HEK293 (cell line): ENCODE results near the gene ALOXE3.

Experiments used
- ATF2 ChIP-seq: fragments of 450-650 bp; formaldehyde crosslinking; IDR thresholded peaks from 2 replicates; pipeline ENCODE4 v1.5.1; 2016; ENCODE audit warnings: missing biosample characterization, missing genetic modification characterization, low read depth
- GLI2 ChIP-seq: fragments of 450-650 bp; formaldehyde crosslinking; IDR thresholded peaks from 2 replicates; pipeline ENCODE4; 2017; ENCODE audit warnings: missing biosample characterization, missing genetic modification characterization, low read depth, borderline replicate concordance
- HOXC10 ChIP-seq: sonication (generic); formaldehyde crosslinking; IDR thresholded peaks from 2 replicates; pipeline ENCODE4 v1.8.1; 2023; ENCODE audit warnings: mild to moderate bottlenecking, missing genetic modification reagents
- KLF10 ChIP-seq: fragments of 450-650 bp; IDR thresholded peaks from 2 replicates; pipeline ENCODE4 v1.5.1; 2018; ENCODE audit warnings: missing biosample characterization, mild to moderate bottlenecking, missing genetic modification characterization
- KLF17 ChIP-seq: fragments of 450-650 bp; formaldehyde crosslinking; IDR thresholded peaks from 2 replicates; pipeline ENCODE4 v1.5.1; 2016; ENCODE audit warnings: missing biosample characterization, missing genetic modification characterization
- PBX3 ChIP-seq: sonication (generic); formaldehyde crosslinking; IDR thresholded peaks from 2 replicates; pipeline ENCODE4 v1.8.1; 2022; ENCODE audit warnings: mild to moderate bottlenecking, moderate library complexity, missing genetic modification reagents
- PRDM6 ChIP-seq: fragments of 450-650 bp; formaldehyde crosslinking; IDR thresholded peaks from 2 replicates; pipeline ENCODE4 v1.5.1; 2017; ENCODE audit warnings: missing biosample characterization, missing genetic modification characterization
- REST ChIP-seq: fragments of 450-650 bp; formaldehyde crosslinking; IDR thresholded peaks from 2 replicates; pipeline ENCODE4 v1.5.1; 2016; ENCODE audit warnings: missing biosample characterization, missing genetic modification characterization
- SALL2 ChIP-seq: fragments of 450-650 bp; formaldehyde crosslinking; IDR thresholded peaks from 2 replicates; pipeline ENCODE4 v1.5.0; 2017; ENCODE audit warnings: missing biosample characterization, mild to moderate bottlenecking, missing genetic modification characterization, borderline replicate concordance
- SP2 ChIP-seq: fragments of 450-650 bp; formaldehyde crosslinking; IDR thresholded peaks from 2 replicates; pipeline ENCODE4 v1.5.1; 2016; ENCODE audit warnings: missing biosample characterization, missing genetic modification characterization
- WT1 ChIP-seq: fragments of 450-650 bp; formaldehyde crosslinking; IDR thresholded peaks from 2 replicates; pipeline ENCODE4 v1.5.1; 2016; ENCODE audit warnings: missing biosample characterization, missing genetic modification characterization
- YY2 ChIP-seq: fragments of 450-650 bp; formaldehyde crosslinking; IDR thresholded peaks from 2 replicates; pipeline ENCODE4 v1.5.1; 2016; ENCODE audit warnings: missing biosample characterization, missing genetic modification characterization
- ZNF202 ChIP-seq: fragments of 450-650 bp; formaldehyde crosslinking; IDR thresholded peaks from 2 replicates; pipeline ENCODE4 v1.5.1; 2016; ENCODE audit warnings: missing biosample characterization, missing genetic modification characterization, borderline replicate concordance
- ZNF211 ChIP-seq: fragments of 450-650 bp; formaldehyde crosslinking; IDR thresholded peaks from 2 replicates; pipeline ENCODE4 v1.5.1; 2016; ENCODE audit warnings: low read depth, missing biosample characterization, missing genetic modification characterization
- ZNF362 ChIP-seq: fragments of 450-650 bp; formaldehyde crosslinking; IDR thresholded peaks from 2 replicates; pipeline ENCODE4 v1.5.1; 2016; ENCODE audit warnings: missing biosample characterization, missing genetic modification characterization
- ZNF394 ChIP-seq: fragments of 450-650 bp; formaldehyde crosslinking; IDR thresholded peaks from 2 replicates; pipeline ENCODE4 v1.5.1; 2016; ENCODE audit warnings: missing biosample characterization, missing genetic modification characterization, mild to moderate bottlenecking, moderate library complexity, borderline replicate concordance
- ZNF423 ChIP-seq: fragments of 450-650 bp; formaldehyde crosslinking; IDR thresholded peaks from 2 replicates; pipeline ENCODE4 v1.5.1; 2016; ENCODE audit warnings: missing biosample characterization, missing genetic modification characterization
- ZNF48 ChIP-seq: fragments of 450-650 bp; formaldehyde crosslinking; IDR thresholded peaks from 2 replicates; pipeline ENCODE4 v1.5.1; 2016; ENCODE audit warnings: missing biosample characterization, missing genetic modification characterization
- ZNF514 ChIP-seq: fragments of 450-650 bp; formaldehyde crosslinking; IDR thresholded peaks from 2 replicates; pipeline ENCODE4 v1.5.1; 2016; ENCODE audit warnings: missing biosample characterization, missing genetic modification characterization
- ZNF548 ChIP-seq: fragments of 450-650 bp; formaldehyde crosslinking; IDR thresholded peaks from 2 replicates; pipeline ENCODE4 v1.5.1; 2016; ENCODE audit warnings: missing biosample characterization, missing genetic modification characterization
- ZNF600 ChIP-seq: fragments of 450-650 bp; formaldehyde crosslinking; IDR thresholded peaks from 2 replicates; pipeline ENCODE4 v1.5.1; 2016; ENCODE audit warnings: missing biosample characterization, missing genetic modification characterization
- ZNF624 ChIP-seq: fragments of 450-650 bp; formaldehyde crosslinking; IDR thresholded peaks from 2 replicates; pipeline ENCODE4 v1.5.1; 2017; ENCODE audit warnings: missing biosample characterization, missing genetic modification characterization
- ZNF654 ChIP-seq: fragments of 450-650 bp; formaldehyde crosslinking; IDR thresholded peaks from 2 replicates; pipeline ENCODE4 v1.5.1; 2016; ENCODE audit warnings: low read depth, missing biosample characterization, missing genetic modification characterization
- ZNF658 ChIP-seq: fragments of 450-650 bp; formaldehyde crosslinking; IDR thresholded peaks from 2 replicates; pipeline ENCODE4; 2016; ENCODE audit warnings: missing biosample characterization, missing genetic modification characterization
- ZNF677 ChIP-seq: fragments of 450-650 bp; IDR thresholded peaks from 2 replicates; pipeline ENCODE4 v1.5.0; 2018; ENCODE audit warnings: missing biosample characterization, mild to moderate bottlenecking, missing genetic modification characterization, moderate library complexity
- ZNF692 ChIP-seq: fragments of 450-650 bp; formaldehyde crosslinking; IDR thresholded peaks from 2 replicates; pipeline ENCODE4 v1.5.1; 2016; ENCODE audit warnings: missing biosample characterization, missing genetic modification characterization
- ZNF701 ChIP-seq: fragments of 450-650 bp; formaldehyde crosslinking; IDR thresholded peaks from 2 replicates; pipeline ENCODE4 v1.5.1; 2016; ENCODE audit warnings: missing biosample characterization, missing genetic modification characterization
- ZNF777 ChIP-seq: fragments of 450-650 bp; formaldehyde crosslinking; IDR thresholded peaks from 2 replicates; pipeline ENCODE4 v1.5.1; 2017; ENCODE audit warnings: missing biosample characterization, missing genetic modification characterization, borderline replicate concordance

The ALOXE3 gene

GRCh38 chr17:8125154-8125946, 7.0 kb upstream of the ALOXE3 start (continued):
- TF ChIP-seq REST (tag by site-specific recombination) (no peak), HOXC10 (CRISPR knock-in tag) (no peak), ZNF777 (tag by site-specific recombination) (no peak), PRDM6 (tag by site-specific recombination) (no peak), SALL2 (tag by site-specific recombination) (no peak), ZNF211 (tag by site-specific recombination) (no peak), ZNF600 (tag by site-specific recombination) (no peak), YY2 (tag by site-specific recombination) (no peak), ZNF423 (no peak), ZNF48 (tag by site-specific recombination) (no peak), GLI2 (tag by site-specific recombination) (no peak), ZNF658 (tag by site-specific recombination) (no peak), ZNF624 (tag by site-specific recombination) (0 out of 2 replicates have a peak, but pooled peaks have one; percentile 83), ZNF654 (tag by site-specific recombination) (peak; percentile 13), ZNF677 (peak; percentile 37; the same call in 1 of the 2 replicates), PBX3 (CRISPR knock-in tag) (no peak), ZNF202 (tag by site-specific recombination) (no peak), ZNF362 (tag by site-specific recombination) (no peak), ZNF514 (tag by site-specific recombination) (no peak), ATF2 (tag by site-specific recombination) (no peak), ZNF548 (tag by site-specific recombination) (no peak), ZNF692 (tag by site-specific recombination) (peak; percentile 63), KLF10 (tag by site-specific recombination) (peak; percentile 83; the same call in 1 of the 2 replicates), SP2 (tag by site-specific recombination) (no peak), KLF17 (tag by site-specific recombination) (no peak; the same call in 1 of the 2 replicates), ZNF394 (tag by site-specific recombination) (no peak), WT1 (tag by site-specific recombination) (0 out of 2 replicates have a peak, but pooled peaks have one; percentile 22), ZNF701 (no peak)
